ENCODE data around the gene MACROD2. TPM values are rescaled to one million over a fixed set of nuclear protein-coding genes. Genes with fewer than 3 reads are reported as not detected.

The MACROD2 gene
- total and polyA plus RNA-seq, 4 donors = 0.66 to 10.5 (median 3.3) TPM

- DNase-seq (ENCODE audit: low spot score) = no peak
- Histone ChIP-seq H3K9me3 (ENCODE audit: control insufficient read depth in 4 of 4, low read length in 3 of 4) (no peaks in the 10 kb centered on the region), H3K9ac (ENCODE audit: low read depth in 1 of 2, low read length in 2 of 2) (no peak overlapping the region), H3K4me1 (ENCODE audit: control insufficient read depth in 4 of 4, insufficient read depth in 4 of 4, low read length in 3 of 4) (peaks cover 3 to 19% (median 14%) of the 10 kb centered on the region in 4 donors), H3K4me3 (ENCODE audit: low read depth in 1 of 3, low read length in 3 of 3) (no peak overlapping the region), H3K27me3 (ENCODE audit: control insufficient read depth in 4 of 4, insufficient read depth in 4 of 4, low read length in 3 of 4) (no peaks in the 10 kb centered on the region), H3K36me3 (ENCODE audit: control insufficient read depth in 4 of 4, insufficient read depth in 3 of 4, low read depth in 1 of 4, low read length in 3 of 4) (no peaks in the 10 kb centered on the region), H3K27ac (ENCODE audit: low read depth in 1 of 2, low read length in 2 of 2) (no peak overlapping the region)
- TF ChIP-seq HNF4A (conservative IDR thresholded peaks at IDR 0.05) (no peak), GABPA (IDR thresholded peaks at IDR 0.05 in 1 of 2, conservative IDR thresholded peaks at IDR 0.05 in 1 of 2) (no peak), JUND (IDR thresholded peaks at IDR 0.05) (no peak), NR2F2 (IDR thresholded peaks at IDR 0.05) (no peak), CTCF (IDR thresholded peaks at IDR 0.05; ENCODE audit: low read depth, low read length, missing input control) (no peak), REST (IDR thresholded peaks at IDR 0.05) (no peak), MAX (IDR thresholded peaks at IDR 0.05) (no peak), HNF4G (IDR thresholded peaks at IDR 0.05) (no peak), ATF3 (IDR thresholded peaks at IDR 0.05) (no peak), YY1 (IDR thresholded peaks at IDR 0.05) (no peak), FOXA1 (IDR thresholded peaks at IDR 0.05) (no peak), RAD21 (IDR thresholded peaks at IDR 0.05) (no peak), EGR1 (IDR thresholded peaks at IDR 0.05; ENCODE audit: low read depth in 2 of 2) (no peak), TAF1 (conservative IDR thresholded peaks at IDR 0.05) (no peak)
- WGBS = 89% methylated on average over 1 of the region's 1 CpG
Measured at GRCh38 chr20:14342918-14343317, 347.6 kb downstream of the MACROD2 start.

- TF ChIP-seq FOXA2 (IDR thresholded peaks at IDR 0.05) (no peak), SP1 (IDR thresholded peaks at IDR 0.05) (no peak), GABPA (IDR thresholded peaks at IDR 0.05 in 1 of 2, conservative IDR thresholded peaks at IDR 0.05 in 1 of 2) (no peak), HNF4A (conservative IDR thresholded peaks at IDR 0.05) (no peak), JUND (IDR thresholded peaks at IDR 0.05) (no peak), YY1 (IDR thresholded peaks at IDR 0.05) (peak; percentile 16), RAD21 (IDR thresholded peaks at IDR 0.05) (no peak)
- Histone ChIP-seq H3K9me3 (ENCODE audit: control insufficient read depth in 4 of 4, low read length in 3 of 4) (no peaks in the 10 kb centered on the region), H3K27me3 (ENCODE audit: control insufficient read depth in 4 of 4, insufficient read depth in 4 of 4, low read length in 3 of 4) (no peaks in the 10 kb centered on the region), H3K27ac (ENCODE audit: low read depth in 1 of 2, low read length in 2 of 2) (no peak overlapping the region), H3K4me3 (ENCODE audit: low read depth in 1 of 3, low read length in 3 of 3) (no peak overlapping the region), H3K9ac (ENCODE audit: low read depth in 1 of 2, low read length in 2 of 2) (no peak overlapping the region), H3K36me3 (ENCODE audit: control insufficient read depth in 4 of 4, insufficient read depth in 3 of 4, low read depth in 1 of 4, low read length in 3 of 4) (no peaks in the 10 kb centered on the region), H3K4me1 (ENCODE audit: control insufficient read depth in 4 of 4, insufficient read depth in 4 of 4, low read length in 3 of 4) (peaks cover 3 to 19% (median 14%) of the 10 kb centered on the region in 4 donors)
- WGBS = 38% methylated on average over 2 of the region's 2 CpGs
- DNase-seq (ENCODE audit: low spot score) = no peak
Measured at GRCh38 chr20:14343491-14344065, 348.3 kb downstream of the MACROD2 start.

Measured in liver (tissue), 9 donors.